GM19193 (cell line): Measurements from ENCODE around the gene NDUFB2.
A peak's percentile ranks its signal among the peaks of the same experiment; 100 is the strongest.

Experiments
- POLR2A ChIP-seq: IDR thresholded peaks from 4 replicates; pipeline ENCODE4 v1.6.1; 2011; ENCODE audit not compliant: insufficient read depth, insufficient read length; ENCODE audit errors: extremely low read depth

The NDUFB2 gene

GRCh38 chr7:140696680-140697446 is at the start of gene NDUFB2:
Gene NDUFB2, plus strand, starts transcription at chr7:140696708. Its CDS starts 37 bp downstream, at chr7:140696745.
- TF ChIP-seq POLR2A, result peak; percentile 81

DNA sequence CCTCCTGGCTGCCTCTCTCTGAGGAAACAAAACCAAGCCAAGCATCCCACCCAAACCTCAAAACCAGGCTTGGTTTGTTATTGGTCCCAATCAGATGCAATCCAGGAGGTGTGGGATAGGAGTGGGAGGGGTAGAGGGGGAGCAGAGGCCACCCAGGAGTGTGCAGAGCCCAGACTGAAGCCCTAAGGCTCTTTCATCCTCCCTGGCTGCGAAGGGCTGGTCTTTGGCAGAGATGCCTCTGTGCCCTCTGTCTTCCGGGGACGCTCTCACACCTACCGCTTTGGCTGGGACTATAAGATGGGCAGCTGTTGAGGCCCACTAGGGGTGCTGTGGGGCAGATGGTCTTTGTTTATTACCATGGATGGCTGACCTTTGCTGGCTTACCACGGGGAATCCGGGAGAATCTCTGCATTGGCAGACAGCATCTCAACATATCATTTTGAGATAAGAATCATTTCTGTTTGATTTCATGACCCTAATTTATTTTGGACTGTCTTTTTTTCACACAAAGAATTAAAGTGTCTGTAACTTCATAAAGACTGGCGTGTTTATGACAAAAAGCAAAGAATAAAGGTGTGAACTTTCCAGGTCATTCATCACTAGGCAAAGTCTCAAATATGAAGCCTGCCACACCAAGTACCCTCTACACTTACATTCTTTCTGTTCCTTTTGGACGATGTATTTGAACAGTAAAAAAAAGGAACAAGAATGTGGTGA is 49.4 kb upstream of the NDUFB2 start:
- no peak for TF ChIP-seq POLR2A

GRCh38 chr7:140649556-140650205 is 46.8 kb upstream of the NDUFB2 start:
- TF ChIP-seq POLR2A, result no peak

- TF ChIP-seq POLR2A, result no peak
Measured at GRCh38 chr7:140650367-140650766, 46.1 kb upstream of the NDUFB2 start.

- no peak for TF ChIP-seq POLR2A
Measured at GRCh38 chr7:140653319-140654108, 43.0 kb upstream of the NDUFB2 start.

DNA sequence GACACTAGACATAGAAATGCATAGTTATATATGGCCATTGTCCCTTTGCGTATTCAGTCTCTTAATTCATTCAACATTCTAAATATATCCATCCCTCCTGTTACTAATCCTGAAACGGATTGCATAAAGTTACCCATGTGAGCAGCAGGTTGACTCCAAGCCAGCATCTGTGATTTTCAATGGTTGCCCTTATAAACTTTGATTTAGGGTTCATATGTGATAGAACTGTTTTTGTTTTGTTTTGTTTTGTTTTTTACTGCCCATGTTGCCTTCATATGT is 42.5 kb upstream of the NDUFB2 start:
- TF ChIP-seq POLR2A, result no peak

DNA sequence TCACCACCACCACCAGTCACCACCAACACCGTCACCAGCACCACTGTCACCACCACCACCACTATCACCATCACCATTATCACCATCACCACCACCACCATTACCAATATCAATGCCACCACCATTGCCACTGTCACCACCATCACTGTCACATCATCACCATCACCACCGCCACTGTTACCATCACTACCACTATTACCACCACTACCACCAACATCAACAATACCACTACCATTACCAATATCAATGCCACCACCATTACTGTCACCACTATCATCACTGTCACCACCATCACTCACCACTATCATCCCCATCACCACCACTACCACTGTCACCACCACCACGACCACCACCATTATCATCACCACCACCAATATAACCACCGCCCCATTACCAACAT is 41.8 kb upstream of the NDUFB2 start:
- no peak for TF ChIP-seq POLR2A

- no peak for TF ChIP-seq POLR2A
Measured at GRCh38 chr7:140655511-140656408, 40.7 kb upstream of the NDUFB2 start.

- TF ChIP-seq POLR2A, result no peak
Measured at GRCh38 chr7:140656548-140657515, 39.7 kb upstream of the NDUFB2 start.

- no peak for TF ChIP-seq POLR2A
Measured at GRCh38 chr7:140657891-140658290, 38.6 kb upstream of the NDUFB2 start.

DNA sequence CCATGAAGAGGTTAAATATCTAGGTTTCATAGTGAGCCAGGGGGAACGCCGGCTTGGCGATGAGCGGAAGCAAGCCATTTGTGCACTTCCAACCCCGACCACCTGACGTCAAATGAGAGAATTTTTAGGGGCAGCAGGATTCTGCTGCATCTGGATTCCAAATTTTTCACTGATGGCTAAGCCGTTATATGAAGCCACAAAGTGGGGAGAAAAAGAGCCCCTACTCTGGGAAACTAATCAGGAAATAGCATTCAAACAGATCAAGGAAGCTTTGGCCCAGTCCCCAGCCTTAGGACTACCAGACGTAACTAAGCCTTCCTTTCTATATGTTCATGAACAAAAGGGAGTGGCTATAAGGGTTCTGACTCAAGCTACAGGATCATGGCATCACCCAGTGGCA is 36.7 kb upstream of the NDUFB2 start:
- no peak for TF ChIP-seq POLR2A

- no peak for TF ChIP-seq POLR2A
Measured at GRCh38 chr7:140661124-140661523, 35.4 kb upstream of the NDUFB2 start.

DNA sequence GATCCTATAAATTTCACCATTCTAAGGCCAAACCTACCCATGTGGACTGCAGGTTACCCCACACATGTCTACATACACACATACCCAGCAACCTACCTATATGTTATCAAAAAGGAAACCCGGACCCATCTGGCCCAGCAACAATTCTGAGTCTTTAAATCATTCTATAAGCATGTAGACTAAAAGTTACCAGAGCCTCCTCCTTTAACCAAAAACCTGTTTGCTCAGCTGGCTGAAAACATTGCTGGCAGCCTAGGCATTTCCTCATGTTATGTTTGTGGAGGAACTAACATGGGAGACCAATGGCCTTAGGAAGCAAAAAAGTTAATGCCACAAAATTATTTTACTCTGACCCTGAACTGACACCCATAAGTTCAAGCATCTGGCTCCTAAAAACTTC is 29.0 kb upstream of the NDUFB2 start:
- no peak for TF ChIP-seq POLR2A
